ENCODE data around the gene PRKAG2. TPM values are rescaled to one million over a fixed set of nuclear protein-coding genes. Genes with fewer than 3 reads are reported as not detected.

Gene PRKAG2
- total RNA-seq, 1 donor from 2014 or later: 130 TPM

- H3K4me3 ChIP-seq: no peak overlapping the region
- intact Hi-C loops (cut with micrococcal nuclease): no loop called here
- no peaks in the 10 kb centered on the region for H3K9me3 ChIP-seq (replicated peaks)
- H3K27me3 ChIP-seq (ENCODE audit: low read depth): no peaks in the 10 kb centered on the region
- no peak for TF ChIP-seq CTCF (IDR thresholded peaks at IDR 0.05; ENCODE audit: borderline replicate concordance)
- no peak overlapping the region for H3K27ac ChIP-seq (replicated peaks)
- H3K36me3 ChIP-seq: no peaks in the 10 kb centered on the region
- peaks cover 22% of the 10 kb centered on the region for H3K4me1 ChIP-seq
- DNase-seq: no peak
Observed at GRCh38 chr7:151659219-151659618, 217.7 kb downstream of the PRKAG2 start.

GRCh38 chr7:151658778-151659177 is 218.1 kb downstream of the PRKAG2 start:
- no peak for TF ChIP-seq CTCF (IDR thresholded peaks at IDR 0.05; ENCODE audit: borderline replicate concordance)
- H3K4me3 ChIP-seq: no peak overlapping the region
- no peak for DNase-seq
- no peaks in the 10 kb centered on the region for H3K27me3 ChIP-seq (ENCODE audit: low read depth)
- no peaks in the 10 kb centered on the region for H3K36me3 ChIP-seq
- H3K4me1 ChIP-seq: peaks cover 18% of the 10 kb centered on the region
- intact Hi-C loops (cut with micrococcal nuclease): no loop called here
- no peak overlapping the region for H3K27ac ChIP-seq (replicated peaks)
- no peaks in the 10 kb centered on the region for H3K9me3 ChIP-seq (replicated peaks)

GRCh38 chr7:151657173-151657572 is 219.7 kb downstream of the PRKAG2 start:
- intact Hi-C loops (cut with micrococcal nuclease): no loop called here

GRCh38 chr7:151655555-151655954 is 221.4 kb downstream of the PRKAG2 start:
- peaks cover 32% of the 10 kb centered on the region for H3K4me1 ChIP-seq
- DNase-seq: no peak
- no peak for TF ChIP-seq CTCF (IDR thresholded peaks at IDR 0.05; ENCODE audit: borderline replicate concordance)
- H3K4me3 ChIP-seq: no peak overlapping the region
- H3K27me3 ChIP-seq (ENCODE audit: low read depth): no peaks in the 10 kb centered on the region
- intact Hi-C loops (cut with micrococcal nuclease): no loop called here
- H3K36me3 ChIP-seq: no peaks in the 10 kb centered on the region
- no peaks in the 10 kb centered on the region for H3K9me3 ChIP-seq (replicated peaks)
- H3K27ac ChIP-seq (replicated peaks): no peak overlapping the region

More at GRCh38 chr7:151657173-151657572, 219.7 kb downstream of the PRKAG2 start:
- TF ChIP-seq CTCF (IDR thresholded peaks at IDR 0.05; ENCODE audit: borderline replicate concordance): no peak
- no peaks in the 10 kb centered on the region for H3K27me3 ChIP-seq (ENCODE audit: low read depth)
- DNase-seq: no peak
- H3K9me3 ChIP-seq (replicated peaks): no peaks in the 10 kb centered on the region
- H3K4me1 ChIP-seq: peaks cover 16% of the 10 kb centered on the region
- no peak overlapping the region for H3K4me3 ChIP-seq
- no peaks in the 10 kb centered on the region for H3K36me3 ChIP-seq
- H3K27ac ChIP-seq (replicated peaks): peak overlapping the region; percentile 51

GRCh38 chr7:151652111-151652510 is 224.8 kb downstream of the PRKAG2 start:
- Histone ChIP-seq H3K27ac (replicated peaks) (peak overlapping the region; percentile 69), H3K27me3 (ENCODE audit: low read depth) (no peaks in the 10 kb centered on the region), H3K4me1 (peaks cover 32% of the 10 kb centered on the region), H3K36me3 (peaks cover under 1% of the 10 kb centered on the region), H3K9me3 (replicated peaks) (no peaks in the 10 kb centered on the region), H3K4me3 (no peak overlapping the region)
- TF ChIP-seq CTCF (IDR thresholded peaks at IDR 0.05; ENCODE audit: borderline replicate concordance): no peak
- no peak for DNase-seq
- intact Hi-C loops (cut with micrococcal nuclease): no loop called here

GRCh38 chr7:151650161-151650560 is 226.8 kb downstream of the PRKAG2 start:
- Histone ChIP-seq H3K4me3 (no peak overlapping the region), H3K36me3 (peaks cover 6% of the 10 kb centered on the region), H3K27ac (replicated peaks) (peak overlapping the region; percentile 69), H3K27me3 (ENCODE audit: low read depth) (no peaks in the 10 kb centered on the region), H3K9me3 (replicated peaks) (peaks cover 9% of the 10 kb centered on the region), H3K4me1 (peaks cover 25% of the 10 kb centered on the region)
- TF ChIP-seq CTCF (IDR thresholded peaks at IDR 0.05; ENCODE audit: borderline replicate concordance): no peak
- no peak for DNase-seq
- intact Hi-C loops (cut with micrococcal nuclease): no loop called here
